AG10803 (cell line): Measurements from ENCODE around the gene LMX1B.

Source experiments
- DNase-seq: peaks from one replicate; pipeline ENCODE4 v3.0.0; 2010; ENCODE audit warnings: low read depth
- H3K4me3 ChIP-seq: 2 replicates; pipeline ENCODE4 v1.5.1; 2011; ENCODE audit warnings: mild to moderate bottlenecking, low read length, control low read depth
- TF ChIP-seq, protein P1 (sequence below): conservative IDR thresholded peaks from 2 replicates; pipeline ENCODE4 v1.5.1; 2011; ENCODE audit warnings: mild to moderate bottlenecking, low read length, control low read depth, inconsistent platforms

LMX1B gene

DNA sequence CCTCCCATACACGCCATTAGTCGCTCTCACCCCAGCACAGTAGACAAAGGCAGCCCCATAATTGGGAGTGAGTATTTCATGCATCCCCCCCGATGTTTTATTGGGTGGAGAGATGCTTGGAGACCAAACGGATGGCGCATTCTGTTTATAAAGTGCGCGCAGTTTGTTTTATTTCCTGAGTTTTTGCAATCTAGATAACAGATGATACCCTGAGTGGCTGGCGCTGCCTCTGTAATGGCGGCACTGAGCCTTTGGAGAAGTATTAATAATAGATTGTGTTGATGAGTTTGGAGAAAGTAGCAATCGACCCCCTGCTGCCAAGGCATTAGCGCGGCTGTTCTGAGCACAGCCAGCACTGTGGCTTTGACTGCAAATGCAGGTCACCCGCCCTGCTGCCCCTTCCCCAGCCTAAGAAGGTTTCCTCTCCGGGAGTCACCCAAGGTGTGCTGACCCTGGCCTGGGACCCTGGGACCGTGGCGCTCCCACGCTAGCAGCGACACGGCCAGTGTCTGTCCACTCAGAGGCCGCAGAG, 74.3 kb downstream of the LMX1B start:
- no peak for DNase-seq
- TF ChIP-seq, protein P1, sequence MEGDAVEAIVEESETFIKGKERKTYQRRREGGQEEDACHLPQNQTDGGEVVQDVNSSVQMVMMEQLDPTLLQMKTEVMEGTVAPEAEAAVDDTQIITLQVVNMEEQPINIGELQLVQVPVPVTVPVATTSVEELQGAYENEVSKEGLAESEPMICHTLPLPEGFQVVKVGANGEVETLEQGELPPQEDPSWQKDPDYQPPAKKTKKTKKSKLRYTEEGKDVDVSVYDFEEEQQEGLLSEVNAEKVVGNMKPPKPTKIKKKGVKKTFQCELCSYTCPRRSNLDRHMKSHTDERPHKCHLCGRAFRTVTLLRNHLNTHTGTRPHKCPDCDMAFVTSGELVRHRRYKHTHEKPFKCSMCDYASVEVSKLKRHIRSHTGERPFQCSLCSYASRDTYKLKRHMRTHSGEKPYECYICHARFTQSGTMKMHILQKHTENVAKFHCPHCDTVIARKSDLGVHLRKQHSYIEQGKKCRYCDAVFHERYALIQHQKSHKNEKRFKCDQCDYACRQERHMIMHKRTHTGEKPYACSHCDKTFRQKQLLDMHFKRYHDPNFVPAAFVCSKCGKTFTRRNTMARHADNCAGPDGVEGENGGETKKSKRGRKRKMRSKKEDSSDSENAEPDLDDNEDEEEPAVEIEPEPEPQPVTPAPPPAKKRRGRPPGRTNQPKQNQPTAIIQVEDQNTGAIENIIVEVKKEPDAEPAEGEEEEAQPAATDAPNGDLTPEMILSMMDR = no peak
- no peak overlapping the region for H3K4me3 ChIP-seq

DNA sequence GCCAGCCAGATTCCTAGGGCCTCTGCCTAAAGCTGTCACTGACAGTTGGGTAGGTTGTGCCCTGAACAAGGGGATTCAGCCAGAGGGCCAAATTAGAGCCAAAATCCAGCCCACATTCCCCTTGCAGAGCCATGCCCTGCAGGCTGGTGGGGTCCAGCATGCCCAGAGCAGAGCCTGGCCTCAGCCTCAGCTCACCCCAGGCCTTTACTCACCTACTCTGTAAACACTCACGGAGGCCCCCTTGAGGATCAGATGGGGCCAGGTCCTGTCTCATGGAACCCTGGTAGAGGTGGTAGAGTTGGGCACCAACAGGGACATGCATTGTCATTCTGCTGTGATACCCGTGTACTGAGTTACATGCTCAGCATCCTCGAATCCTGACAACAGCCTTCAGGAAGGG, 74.9 kb downstream of the LMX1B start:
- DNase-seq = no peak
- TF ChIP-seq, protein P1 = no peak
- H3K4me3 ChIP-seq = no peak overlapping the region

DNA sequence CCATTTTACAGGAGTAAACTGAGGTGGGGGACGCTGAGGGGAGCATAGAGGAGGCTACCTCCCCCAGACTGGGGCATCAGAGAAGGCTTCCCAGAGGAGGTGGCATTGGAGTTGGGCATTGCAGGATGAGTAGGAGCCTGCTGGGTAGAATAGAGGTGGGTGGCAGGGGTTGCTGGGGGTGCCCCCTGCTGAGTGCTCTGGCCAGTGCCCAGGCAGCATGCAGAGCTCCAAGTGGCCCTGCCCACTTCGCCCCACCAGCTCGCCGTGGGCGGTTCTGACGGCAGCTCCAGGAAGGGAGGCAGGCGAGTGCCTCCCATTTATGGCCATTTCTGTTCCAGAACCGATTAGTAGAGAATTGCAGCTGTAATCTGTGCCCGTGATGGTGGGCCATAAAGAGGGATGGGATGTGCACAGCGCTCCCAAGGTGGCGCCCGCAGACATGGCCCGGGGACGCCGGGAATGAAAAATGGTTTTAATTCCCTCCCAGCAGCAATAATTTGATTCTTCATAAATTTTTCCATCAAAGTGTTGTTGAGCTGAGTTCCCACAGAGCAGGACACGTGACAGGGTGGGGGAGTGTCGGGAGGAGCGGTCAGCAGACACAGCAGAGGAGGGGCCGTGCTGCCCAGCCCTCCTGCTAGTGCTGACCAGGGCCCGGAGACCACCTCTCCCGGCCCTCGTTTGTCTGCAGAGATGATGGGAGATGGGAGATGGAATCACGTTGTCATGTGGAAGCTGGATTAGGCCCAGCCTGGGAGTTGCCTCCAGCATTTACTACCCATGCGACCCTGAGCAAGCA, 75.5 kb downstream of the LMX1B start:
- no peak overlapping the region for H3K4me3 ChIP-seq
- no peak for DNase-seq
- TF ChIP-seq, protein P1 = no peak

DNA sequence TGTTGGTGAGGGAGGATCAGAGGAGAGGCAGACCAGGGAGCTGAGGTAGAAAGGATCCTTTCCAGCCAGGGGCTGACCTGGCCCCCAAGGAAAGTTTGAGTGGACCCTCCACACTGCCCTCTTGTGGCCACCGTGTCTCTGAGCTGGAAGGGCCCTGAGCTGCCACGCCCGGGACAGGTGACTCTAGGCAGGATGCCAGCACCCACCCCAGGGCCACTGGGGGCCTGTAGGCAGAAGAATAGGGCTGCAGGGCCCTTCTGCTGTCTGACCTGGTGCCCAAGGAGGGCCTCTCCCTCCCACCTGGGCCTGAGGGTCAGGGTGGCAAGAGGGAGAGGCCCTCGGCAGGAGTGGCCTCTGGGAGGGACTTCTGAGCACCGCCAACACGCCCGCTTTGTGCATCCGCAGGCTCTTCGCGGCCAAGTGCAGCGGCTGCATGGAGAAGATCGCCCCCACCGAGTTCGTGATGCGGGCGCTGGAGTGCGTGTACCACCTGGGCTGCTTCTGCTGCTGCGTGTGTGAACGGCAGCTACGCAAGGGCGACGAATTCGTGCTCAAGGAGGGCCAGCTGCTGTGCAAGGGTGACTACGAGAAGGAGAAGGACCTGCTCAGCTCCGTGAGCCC, 76.8 kb downstream of the LMX1B start:
- TF ChIP-seq, protein P1 = peak; percentile 46
- no peak overlapping the region for H3K4me3 ChIP-seq
- DNase-seq = no peak

DNA sequence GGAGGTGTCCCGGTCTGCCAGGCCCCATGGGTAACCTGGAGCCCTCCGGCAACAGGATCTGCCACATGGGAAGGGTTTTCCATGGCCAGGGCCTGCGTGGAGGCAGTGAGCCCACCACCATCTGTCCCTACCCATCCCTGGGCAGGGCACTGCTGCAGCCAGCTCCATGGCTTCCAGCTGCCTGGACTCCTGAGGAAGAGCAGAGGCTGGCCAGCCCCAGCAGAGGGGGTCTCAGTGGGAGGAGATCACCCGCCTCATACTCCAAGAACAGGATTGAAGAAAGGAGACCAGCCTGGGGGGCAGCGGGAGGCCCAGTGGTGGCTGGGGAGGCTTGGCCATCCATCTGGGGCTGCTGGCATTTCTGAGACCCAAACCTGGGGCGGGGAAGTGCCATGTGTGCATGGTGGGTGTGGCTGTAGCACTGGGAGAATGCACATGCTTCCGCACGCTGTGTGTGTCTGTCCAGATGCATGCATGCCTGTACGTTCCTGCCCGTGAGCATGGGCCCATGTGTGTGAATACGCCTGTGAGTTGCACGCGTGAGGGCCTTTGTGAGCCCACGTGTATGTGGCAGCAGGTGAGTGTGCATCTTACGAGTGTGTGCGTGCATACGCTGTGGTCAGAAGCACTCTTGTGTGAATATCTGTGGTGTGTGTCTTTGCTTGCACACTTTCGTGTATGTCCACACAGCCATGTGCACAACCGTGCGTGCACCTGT, 78.5 kb downstream of the LMX1B start:
- TF ChIP-seq, protein P1 = no peak
- no peak overlapping the region for H3K4me3 ChIP-seq
- no peak for DNase-seq

DNA sequence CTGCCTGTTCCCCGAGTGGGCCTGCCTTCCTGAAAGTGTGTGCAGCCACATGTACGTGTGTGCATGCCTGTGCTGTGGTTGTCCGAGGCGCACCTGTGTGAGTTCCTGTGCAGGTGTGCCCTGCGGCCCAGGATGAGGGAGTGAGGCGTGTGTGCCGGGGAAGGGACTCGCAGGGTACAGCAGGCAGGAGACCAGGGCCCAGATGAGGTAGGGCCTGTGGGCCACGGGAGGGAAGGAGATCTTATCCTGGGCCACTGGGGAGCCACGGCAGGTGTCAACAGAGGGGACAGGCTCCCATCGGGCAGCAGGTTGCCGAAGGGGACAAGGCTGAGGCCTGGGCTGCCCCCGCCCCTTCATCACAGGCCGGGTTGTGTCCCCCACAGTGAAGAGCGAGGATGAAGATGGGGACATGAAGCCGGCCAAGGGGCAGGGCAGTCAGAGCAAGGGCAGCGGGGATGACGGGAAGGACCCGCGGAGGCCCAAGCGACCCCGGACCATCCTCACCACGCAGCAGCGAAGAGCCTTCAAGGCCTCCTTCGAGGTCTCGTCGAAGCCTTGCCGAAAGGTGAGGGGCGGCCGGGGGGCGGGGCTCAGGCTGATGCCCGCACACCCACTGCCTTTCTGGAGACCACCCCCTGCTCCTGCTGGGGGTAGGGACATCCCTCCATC, 79.2 kb downstream of the LMX1B start:
- no peak for DNase-seq
- H3K4me3 ChIP-seq = no peak overlapping the region
- TF ChIP-seq, protein P1 = no peak
